ENCODE data around the gene SPTBN5.

Gene SPTBN5

DNA sequence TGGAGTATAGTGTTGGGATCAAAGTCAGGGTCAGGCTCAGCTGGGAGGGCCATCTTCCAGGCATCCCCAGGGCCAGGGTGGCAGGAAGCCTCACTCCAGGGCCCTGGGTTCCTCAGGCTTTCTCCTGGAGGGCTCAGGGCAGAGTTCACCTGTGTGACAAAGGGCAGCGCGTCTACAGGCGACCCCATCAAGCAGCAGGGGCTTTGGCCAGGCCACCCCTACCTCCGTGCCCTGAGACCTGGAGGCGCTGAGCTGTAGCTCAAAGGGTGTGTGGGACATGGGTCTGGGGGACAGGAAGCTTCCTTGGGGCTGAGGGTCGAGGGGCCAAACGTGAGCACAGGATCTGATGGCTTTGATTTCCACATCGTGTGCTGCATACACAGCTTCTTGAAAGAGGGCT lies 12.8 kb downstream of the SPTBN5 start:
- Mint-ChIP-seq H3K4me1 (peaks cover 28% of the 10 kb centered on the region), H3K9me3 (no peaks in the 10 kb centered on the region), H3K27ac (no peak overlapping the region), H3K36me3 (ENCODE audit: low read depth) (no peaks in the 10 kb centered on the region), H3K4me3 (peak overlapping the region; percentile 61), H3K27me3 (ENCODE audit: low read depth, poor library complexity) (peaks cover 50% of the 10 kb centered on the region)
- no peak for DNase-seq
- TF ChIP-seq, protein P1, sequence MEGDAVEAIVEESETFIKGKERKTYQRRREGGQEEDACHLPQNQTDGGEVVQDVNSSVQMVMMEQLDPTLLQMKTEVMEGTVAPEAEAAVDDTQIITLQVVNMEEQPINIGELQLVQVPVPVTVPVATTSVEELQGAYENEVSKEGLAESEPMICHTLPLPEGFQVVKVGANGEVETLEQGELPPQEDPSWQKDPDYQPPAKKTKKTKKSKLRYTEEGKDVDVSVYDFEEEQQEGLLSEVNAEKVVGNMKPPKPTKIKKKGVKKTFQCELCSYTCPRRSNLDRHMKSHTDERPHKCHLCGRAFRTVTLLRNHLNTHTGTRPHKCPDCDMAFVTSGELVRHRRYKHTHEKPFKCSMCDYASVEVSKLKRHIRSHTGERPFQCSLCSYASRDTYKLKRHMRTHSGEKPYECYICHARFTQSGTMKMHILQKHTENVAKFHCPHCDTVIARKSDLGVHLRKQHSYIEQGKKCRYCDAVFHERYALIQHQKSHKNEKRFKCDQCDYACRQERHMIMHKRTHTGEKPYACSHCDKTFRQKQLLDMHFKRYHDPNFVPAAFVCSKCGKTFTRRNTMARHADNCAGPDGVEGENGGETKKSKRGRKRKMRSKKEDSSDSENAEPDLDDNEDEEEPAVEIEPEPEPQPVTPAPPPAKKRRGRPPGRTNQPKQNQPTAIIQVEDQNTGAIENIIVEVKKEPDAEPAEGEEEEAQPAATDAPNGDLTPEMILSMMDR (IDR thresholded peaks at IDR 0.05) = no peak

DNA sequence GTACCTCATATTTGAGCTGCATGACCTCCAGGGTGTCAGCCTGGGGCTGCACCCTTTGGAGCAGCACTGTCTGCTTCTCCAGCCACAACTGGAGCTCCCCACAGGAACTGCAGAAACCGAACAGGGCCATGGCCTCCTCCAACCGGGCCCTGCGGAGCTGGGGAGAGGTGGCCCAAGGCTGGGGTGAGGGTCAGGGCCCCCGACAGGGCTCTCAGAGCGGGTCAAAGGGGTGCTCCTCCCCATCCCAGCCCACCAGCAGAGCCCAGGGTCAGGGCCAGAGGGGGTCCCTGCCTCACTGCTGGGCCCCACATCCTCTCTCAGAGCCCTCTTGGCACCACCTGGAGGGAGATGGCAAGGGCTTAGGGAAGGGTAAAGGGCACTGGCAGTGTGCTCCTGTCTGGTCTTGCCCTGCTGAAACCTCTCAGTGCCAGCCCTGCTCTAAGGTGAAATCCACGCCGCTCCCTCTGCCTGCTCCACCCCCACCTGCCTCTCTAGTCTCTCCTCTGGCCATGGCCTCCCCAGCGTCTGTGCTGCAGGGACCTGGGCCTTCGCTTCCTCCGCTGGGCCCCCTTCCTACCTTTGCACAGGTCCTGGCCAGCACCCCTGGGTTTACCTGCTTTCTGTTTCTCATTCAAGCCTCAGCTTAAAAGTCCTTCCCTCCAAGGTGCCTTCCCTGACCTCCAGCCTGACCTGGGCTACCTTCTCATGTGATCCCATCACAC lies 13.5 kb downstream of the SPTBN5 start:
- TF ChIP-seq, protein P1 (IDR thresholded peaks at IDR 0.05) = no peak
- no peak for DNase-seq
- Mint-ChIP-seq H3K4me1 (peaks cover 36% of the 10 kb centered on the region), H3K36me3 (ENCODE audit: low read depth) (no peaks in the 10 kb centered on the region), H3K27me3 (ENCODE audit: low read depth, poor library complexity) (peaks cover 53% of the 10 kb centered on the region), H3K27ac (no peak overlapping the region), H3K9me3 (no peaks in the 10 kb centered on the region), H3K4me3 (no peak overlapping the region)

DNA sequence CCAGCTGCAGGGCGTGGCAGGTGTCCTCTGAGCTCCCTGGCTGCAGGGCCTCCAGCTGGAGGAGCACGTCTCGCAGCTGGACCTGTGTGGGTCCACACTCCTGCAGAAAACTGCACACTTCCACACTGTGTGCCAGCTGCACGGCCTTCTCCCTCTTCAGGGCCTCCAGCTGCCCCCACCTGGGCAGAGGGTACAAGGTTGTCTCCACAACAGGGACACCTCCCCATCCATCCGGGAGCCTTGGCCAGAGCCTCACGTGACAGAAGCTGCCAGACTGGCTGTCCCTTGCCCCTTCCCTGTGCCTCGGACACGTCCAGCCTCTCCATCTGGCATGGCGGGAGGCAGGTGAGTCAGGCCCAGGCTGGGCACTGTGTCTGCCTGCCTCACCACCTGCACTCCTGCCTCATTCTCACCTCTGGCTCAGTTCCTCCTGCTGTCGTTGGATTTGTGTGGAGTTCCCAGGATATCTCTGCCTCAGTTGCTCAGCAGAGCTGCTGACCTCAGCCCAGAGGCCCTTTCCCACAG lies 14.5 kb downstream of the SPTBN5 start:
- H3K4me3 Mint-ChIP-seq = no peak overlapping the region
- no peaks in the 10 kb centered on the region for H3K9me3 Mint-ChIP-seq
- H3K36me3 Mint-ChIP-seq (ENCODE audit: low read depth) = no peaks in the 10 kb centered on the region
- no peak for DNase-seq
- TF ChIP-seq, protein P1 (IDR thresholded peaks at IDR 0.05) = no peak
- peaks cover 33% of the 10 kb centered on the region for H3K4me1 Mint-ChIP-seq
- peaks cover 49% of the 10 kb centered on the region for H3K27me3 Mint-ChIP-seq (ENCODE audit: low read depth, poor library complexity)
- no peak overlapping the region for H3K27ac Mint-ChIP-seq

DNA sequence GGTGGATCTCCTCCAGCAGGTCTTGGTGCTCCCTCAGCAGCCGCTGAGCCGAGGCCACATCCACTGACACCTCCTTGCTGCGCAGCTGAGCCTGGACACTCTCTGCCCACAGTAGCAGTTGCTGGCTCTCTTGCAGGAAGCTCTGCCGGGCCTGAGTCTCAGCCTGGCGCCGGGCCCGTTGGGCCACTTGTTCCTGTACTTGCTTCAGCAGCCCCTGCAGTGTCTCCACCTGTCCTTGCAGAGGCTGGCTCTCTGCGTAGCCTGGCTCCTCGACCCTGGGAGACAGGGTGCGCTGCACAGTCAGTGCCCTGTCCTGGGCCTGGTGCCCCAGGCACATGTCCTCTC lies 15.5 kb downstream of the SPTBN5 start:
- H3K9me3 Mint-ChIP-seq = no peaks in the 10 kb centered on the region
- no peaks in the 10 kb centered on the region for H3K36me3 Mint-ChIP-seq (ENCODE audit: low read depth)
- H3K27me3 Mint-ChIP-seq (ENCODE audit: low read depth, poor library complexity) = peaks cover 44% of the 10 kb centered on the region
- no peak overlapping the region for H3K27ac Mint-ChIP-seq
- DNase-seq = no peak
- peaks cover 31% of the 10 kb centered on the region for H3K4me1 Mint-ChIP-seq
- H3K4me3 Mint-ChIP-seq = no peak overlapping the region
- TF ChIP-seq, protein P1 (IDR thresholded peaks at IDR 0.05) = no peak

DNA sequence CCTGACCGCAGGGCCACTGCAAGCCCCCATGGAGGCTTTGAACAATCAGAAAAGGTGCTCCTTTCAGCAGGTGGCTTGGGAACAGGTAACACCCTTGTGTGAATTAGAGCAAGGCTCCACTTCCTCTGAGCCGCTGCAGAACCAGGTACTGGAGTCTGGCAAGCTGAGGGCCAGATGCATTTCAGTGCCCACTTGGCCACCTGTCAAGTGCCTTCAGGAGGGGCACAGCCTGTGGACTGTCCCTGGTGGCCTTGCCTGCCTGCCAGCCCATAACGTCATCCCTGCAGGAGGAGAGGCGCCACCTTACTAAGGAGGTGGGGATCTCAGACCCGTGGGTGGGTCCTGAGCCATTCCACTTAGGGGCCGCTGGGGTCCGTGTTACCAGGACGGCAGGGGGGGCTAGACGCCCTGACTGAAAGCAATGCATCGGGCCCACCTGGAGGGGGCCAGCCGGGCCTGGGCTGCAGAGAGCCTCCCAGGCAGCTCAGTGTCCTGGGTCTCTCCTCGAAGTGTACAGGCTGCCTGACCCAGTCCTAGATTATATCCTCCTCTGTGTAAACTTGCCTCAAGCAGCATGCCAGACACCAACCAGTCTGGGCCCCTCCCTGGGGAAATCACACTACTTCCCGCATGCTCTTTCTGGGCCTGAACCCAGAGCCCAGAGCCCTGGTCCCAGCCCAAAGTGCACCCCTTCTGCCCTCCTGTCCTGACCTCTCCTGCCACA lies 16.1 kb downstream of the SPTBN5 start:
- H3K27me3 Mint-ChIP-seq (ENCODE audit: low read depth, poor library complexity) = peaks cover 44% of the 10 kb centered on the region
- peaks cover 30% of the 10 kb centered on the region for H3K4me1 Mint-ChIP-seq
- H3K4me3 Mint-ChIP-seq = no peak overlapping the region
- TF ChIP-seq, protein P1 (IDR thresholded peaks at IDR 0.05) = no peak
- no peaks in the 10 kb centered on the region for H3K9me3 Mint-ChIP-seq
- H3K27ac Mint-ChIP-seq = no peak overlapping the region
- no peak for DNase-seq
- no peaks in the 10 kb centered on the region for H3K36me3 Mint-ChIP-seq (ENCODE audit: low read depth)
